ENCODE data around the gene POTEI.
"Not testable (repeated sequence)": the region's sequence is repeated elsewhere in the genome, so short reads cannot be mapped to it uniquely, and the experiment has no call there.

DNA sequence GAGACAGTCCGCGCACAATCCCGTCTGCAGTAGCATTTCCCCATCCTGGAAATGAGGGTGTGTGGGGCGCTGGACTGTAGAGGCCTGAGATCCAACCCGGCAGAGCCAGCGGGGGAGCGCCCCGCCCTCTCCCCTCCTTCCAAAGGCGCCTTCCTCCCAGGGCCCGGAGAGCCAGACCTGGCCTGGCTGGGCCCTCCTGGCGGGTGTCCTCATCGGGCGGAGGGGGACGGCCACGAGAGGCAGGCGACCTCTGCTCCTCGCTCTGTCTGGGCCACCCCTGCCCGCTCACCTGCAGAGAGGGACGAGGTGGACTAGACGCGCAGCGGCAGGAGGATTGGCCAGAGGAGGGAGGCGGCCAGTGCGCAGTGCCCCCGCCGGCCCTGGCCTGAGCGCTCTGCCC lies 40.3 kb upstream of the POTEI start:
- TF ChIP-seq, protein P1, sequence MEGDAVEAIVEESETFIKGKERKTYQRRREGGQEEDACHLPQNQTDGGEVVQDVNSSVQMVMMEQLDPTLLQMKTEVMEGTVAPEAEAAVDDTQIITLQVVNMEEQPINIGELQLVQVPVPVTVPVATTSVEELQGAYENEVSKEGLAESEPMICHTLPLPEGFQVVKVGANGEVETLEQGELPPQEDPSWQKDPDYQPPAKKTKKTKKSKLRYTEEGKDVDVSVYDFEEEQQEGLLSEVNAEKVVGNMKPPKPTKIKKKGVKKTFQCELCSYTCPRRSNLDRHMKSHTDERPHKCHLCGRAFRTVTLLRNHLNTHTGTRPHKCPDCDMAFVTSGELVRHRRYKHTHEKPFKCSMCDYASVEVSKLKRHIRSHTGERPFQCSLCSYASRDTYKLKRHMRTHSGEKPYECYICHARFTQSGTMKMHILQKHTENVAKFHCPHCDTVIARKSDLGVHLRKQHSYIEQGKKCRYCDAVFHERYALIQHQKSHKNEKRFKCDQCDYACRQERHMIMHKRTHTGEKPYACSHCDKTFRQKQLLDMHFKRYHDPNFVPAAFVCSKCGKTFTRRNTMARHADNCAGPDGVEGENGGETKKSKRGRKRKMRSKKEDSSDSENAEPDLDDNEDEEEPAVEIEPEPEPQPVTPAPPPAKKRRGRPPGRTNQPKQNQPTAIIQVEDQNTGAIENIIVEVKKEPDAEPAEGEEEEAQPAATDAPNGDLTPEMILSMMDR (IDR thresholded peaks at IDR 0.05) = not testable (repeated sequence)
- TF ChIP-seq EZH2, EZH2phosphoT487 (IDR thresholded peaks at IDR 0.05): not testable (repeated sequence)
